Left forelimb (tissue), 1 donor: ENCODE results near the gene CEP89.
"Not testable (repeated sequence)": the region's sequence is repeated elsewhere in the genome, so short reads cannot be mapped to it uniquely, and the experiment has no call there.

Source experiments
- DNase-seq: peaks from one replicate; pipeline ENCODE4 v3.0.0-alpha.2; 2018; ENCODE audit warnings: low spot score

Gene CEP89

DNA sequence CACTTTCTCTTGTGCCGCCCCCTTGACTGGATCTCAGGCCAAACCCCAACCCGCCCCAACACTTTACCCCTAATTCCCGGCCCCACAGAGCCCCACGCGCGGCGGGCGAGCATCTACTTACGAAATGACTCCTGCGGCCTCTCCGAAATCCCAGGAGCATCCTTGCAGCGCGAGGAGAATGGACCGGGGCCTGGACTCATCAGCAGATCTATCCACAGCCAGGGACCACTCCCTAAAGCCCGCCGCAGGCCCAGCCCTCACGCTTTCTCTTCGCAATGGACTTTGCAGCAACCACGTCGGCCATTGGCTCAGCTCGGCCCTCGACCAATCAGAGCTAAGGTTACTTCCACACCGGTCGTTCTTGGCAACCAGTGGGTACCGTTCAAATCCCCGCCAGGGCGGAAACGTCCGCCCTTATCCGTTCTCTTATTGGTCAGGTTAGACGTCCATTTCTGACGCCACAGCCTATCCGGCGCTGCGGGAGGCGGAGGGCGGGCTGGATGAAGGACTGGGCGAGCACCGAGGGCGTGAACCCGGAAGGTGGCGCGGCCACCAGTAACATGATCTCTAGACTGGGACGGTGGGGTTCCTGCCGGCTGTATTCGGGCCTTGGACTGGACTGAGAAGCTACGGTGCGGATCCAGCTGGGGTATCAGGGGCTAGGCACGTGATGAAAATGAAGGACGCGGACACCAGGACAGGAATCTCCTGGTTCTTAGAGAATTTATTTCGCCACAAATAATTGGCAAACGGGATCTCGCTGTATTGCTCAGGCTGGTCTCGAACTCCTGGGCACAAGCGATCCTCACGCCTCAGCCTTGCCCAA, at the start of gene CEP89, which contains the start of gene FAAP24:
CEP89 (minus strand) TSS at position 244 of the 826 bp plus-strand sequence; CDS start at position 160, 84 bp downstream.
FAAP24 (plus strand) TSS at position 528 of the 826 bp plus-strand sequence. CDS start 955 bp downstream, outside the sequence.
- peak; percentile 99 for DNase-seq

- not testable (repeated sequence) for DNase-seq
Measured at GRCh38 chr19:33010891-33011290, 39.1 kb upstream of the CEP89 start.

GRCh38 chr19:33008738-33009137, 37.0 kb upstream of the CEP89 start:
- no peak for DNase-seq

- DNase-seq, result no peak
Measured at GRCh38 chr19:33005440-33005839, 33.7 kb upstream of the CEP89 start.

- DNase-seq, result not testable (repeated sequence)
Measured at GRCh38 chr19:33003424-33004024, 31.8 kb upstream of the CEP89 start.

DNA sequence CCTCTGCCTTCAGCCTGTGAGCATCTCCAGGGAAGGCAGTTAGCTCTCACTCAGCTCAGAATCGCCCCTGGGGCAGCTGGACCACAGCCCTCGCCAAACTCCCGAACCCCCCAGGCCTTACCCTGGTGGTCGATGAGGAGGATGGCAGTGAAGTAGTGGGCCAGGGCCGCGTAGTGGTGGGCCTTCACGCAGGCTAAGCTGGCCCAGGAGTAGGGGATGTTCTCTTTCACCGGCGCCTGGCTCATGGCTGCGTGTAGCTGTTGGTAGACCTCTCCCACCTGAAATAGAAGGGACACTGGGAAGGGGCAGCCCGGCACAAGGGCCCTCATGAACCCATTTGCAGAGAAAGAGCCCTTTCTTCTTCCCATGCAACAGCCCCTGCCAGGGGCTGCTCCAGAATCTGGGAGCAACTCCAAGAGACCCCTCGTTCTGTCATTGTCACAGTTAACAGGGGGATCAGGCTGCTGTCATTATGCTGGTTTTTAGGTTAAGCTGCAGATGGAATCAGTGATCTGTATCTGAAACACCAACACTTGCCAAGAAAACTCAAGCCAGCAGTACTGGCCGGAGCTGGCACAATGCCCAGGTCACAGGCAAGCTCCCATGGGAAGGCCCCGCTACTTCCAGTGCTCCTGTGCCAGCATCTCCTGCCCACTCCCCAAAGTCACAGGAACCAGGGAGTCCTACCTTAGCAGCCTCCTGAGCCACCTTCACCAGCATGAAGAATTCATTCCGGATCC, 30.5 kb upstream of the CEP89 start:
- not testable (repeated sequence) for DNase-seq

DNA sequence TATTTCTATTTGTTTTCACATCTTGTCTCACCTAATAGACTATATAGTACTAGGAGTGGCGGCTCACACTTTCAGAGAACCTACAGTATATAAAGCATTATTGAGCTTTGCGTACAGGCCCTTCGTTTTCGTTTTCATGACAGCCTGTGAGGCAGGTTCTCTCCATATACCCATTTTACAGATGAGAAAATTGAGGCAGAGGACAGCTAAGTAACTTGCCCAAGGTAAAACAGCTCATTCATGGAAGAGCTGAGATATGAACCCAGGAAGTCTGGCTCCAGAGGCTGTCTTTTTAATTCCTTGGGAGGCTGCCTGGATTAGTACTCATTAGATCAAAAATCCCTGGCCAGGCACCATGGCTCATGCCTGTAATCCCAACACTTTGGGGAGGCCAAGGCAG, 29.2 kb upstream of the CEP89 start:
- no peak for DNase-seq

DNA sequence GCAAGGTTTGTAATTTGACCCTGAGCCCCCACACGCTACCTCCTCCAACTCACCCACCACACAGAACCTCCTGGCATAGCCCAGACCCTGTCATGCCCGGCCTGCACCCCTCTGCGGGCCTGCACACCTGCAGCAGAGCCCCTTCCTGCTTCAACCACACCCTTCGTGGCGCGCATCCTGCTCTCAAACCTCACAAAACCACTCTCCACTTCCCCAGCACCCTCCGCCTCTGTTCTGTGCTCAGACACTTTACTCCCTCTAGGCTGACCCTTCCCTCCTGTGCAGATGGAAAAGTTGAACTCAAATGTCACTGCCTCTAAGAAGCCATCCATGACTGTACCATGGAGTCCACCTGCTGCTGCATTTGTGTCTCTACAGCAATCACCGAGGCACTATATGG, 28.8 kb upstream of the CEP89 start:
- DNase-seq, result no peak

- DNase-seq, result no peak
Measured at GRCh38 chr19:32998722-32999121, 27.0 kb upstream of the CEP89 start.

DNA sequence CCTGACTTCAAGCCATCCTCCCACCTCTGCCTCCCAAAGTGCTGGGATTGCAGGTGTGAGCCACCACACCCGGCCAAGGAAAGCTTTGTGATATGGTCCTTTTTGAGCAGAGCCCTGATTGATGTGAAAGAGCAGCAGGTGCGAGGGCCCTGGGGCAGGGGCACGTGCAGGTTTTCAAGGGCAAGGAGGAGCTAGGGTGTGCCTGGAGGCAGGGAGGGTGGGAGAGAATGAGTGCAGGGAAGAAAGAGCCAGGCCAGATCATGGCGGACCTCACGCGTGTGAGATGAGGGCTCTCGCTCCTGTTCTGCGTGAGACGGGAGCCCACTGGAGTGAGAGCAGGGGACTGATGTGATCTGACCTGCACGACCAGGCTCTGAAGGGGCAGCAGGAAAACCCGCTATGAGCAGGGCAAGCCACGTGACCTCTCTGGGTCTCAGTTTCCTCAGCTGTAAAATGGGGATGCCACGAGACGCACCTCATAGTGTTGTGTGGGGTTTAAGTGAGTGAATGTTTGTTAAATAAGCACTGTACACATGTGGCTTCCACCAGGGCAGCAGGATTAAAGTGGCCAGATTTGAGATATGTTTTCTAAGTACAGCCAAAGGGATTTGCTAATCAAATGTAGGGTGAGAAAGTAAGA, 26.1 kb upstream of the CEP89 start:
- DNase-seq, result no peak

DNA sequence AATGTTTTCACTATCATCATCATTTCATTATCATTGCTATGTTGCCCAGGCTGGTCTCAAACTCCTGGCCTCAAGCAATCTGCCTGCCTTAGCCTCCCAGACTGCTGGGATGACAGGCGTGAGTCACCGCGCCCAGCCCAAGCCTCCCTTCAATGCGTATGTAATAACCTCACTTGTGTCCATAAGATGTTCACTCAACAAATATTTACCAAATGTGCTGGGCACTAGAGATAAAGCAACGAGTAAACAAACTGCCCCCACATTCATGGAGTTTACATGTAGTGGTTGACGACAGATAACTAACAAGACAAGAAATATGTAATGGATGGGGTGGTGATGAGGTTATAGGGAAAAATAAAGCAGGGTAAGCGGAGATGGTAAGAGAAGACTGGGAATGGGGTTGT, 25.3 kb upstream of the CEP89 start:
- DNase-seq, result not testable (repeated sequence)

- DNase-seq, result not testable (repeated sequence)
Measured at GRCh38 chr19:32995966-32996365, 24.2 kb upstream of the CEP89 start.

- DNase-seq, result no peak
Measured at GRCh38 chr19:32988724-32989123, 17.0 kb upstream of the CEP89 start.

DNA sequence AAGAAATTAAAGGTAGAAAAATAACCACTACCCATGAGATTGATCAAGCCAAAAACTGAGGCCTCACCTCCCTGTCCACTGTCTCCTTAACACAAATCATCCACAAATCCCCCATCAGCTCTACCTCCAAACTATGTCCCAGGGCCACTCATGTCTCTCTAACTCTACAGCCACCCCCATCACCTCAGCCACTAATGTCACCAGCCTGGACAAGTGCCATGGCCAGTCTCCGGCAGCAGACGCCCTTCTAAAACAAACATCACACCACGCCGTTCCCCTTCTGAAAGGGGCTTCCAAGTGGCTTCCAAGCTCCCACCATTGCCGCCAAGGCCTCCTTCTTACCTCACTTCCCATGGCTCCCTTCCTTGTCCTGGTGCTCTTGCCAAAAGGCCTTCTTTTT, 16.5 kb upstream of the CEP89 start:
- DNase-seq, result not testable (repeated sequence)

- DNase-seq, result not testable (repeated sequence)
Measured at GRCh38 chr19:32982488-32982887, 10.7 kb upstream of the CEP89 start.

DNA sequence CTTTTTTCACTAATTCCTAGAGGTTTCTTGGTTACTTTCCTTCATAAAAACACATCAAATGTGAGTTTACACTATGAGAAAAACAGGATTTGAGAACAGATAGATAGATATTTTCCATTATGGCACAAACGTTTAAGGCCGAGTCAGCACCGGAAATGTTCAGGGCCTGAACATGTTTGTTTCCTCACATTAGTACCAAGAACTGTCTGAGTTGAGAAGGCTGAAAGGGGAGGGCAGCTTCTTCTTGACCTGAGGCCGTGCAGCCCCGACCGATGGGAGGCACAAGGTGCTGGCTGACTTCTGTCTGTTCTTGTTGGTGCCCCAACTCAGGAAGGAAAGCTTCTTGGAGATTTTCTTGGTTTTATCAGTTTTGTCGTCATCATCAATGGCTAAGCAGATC, 8.0 kb upstream of the CEP89 start:
- DNase-seq, result not testable (repeated sequence)

GRCh38 chr19:32977813-32978212, 6.1 kb upstream of the CEP89 start:
- DNase-seq, result not testable (repeated sequence)

GRCh38 chr19:32977280-32977679, 5.5 kb upstream of the CEP89 start:
- DNase-seq, result no peak

GRCh38 chr19:32976223-32976805, 4.6 kb upstream of the CEP89 start:
- DNase-seq, result no peak

DNA sequence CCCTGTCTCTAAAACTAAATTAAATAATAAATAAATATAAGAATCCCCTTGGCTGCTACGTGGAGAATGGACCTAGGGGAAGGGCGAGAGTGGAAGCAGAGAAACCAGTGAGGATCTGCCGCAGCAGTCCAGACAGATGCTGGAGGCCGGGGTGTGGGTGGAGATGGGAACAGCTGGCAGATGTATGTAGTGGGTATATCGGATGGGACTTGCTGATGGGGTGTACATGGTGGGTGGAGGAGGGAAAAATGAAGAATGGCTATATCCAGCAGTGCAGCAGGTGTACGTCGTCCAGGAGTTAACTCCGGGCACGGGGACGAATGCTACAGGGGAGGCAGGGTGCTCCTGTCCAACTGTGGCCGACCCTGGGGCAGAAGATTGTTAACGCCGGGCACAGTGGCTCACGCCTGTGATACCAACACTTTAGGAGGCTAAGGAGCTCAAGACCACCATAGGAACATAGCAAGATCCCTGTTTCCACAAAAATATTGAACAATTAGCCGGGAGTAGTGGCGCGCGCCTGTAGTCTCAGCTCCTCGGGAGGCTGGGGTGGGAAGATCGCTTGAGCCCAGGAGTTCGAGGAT, 654 bp downstream of the CEP89 start:
- no peak for DNase-seq

DNA sequence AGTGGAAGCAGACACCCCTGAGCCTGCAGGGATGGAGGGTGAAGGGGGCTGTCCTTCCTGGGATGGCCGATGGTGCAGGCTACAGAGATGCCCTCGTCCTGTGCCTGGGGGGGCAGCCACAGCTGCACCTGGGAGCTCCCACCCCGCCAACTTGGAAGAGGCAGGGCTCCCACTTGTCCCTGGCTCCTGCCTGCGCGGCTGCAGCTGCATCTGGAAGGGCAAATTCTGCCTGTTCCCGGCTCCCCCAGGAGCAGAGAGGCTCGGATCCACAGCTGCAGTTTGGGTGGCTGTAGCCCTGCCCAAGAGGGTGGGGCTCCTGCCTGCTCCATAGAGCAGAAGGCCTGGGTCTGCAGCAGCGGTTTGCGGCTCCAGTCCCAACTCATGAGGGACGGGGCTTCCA, 2.2 kb downstream of the CEP89 start:
- no peak for DNase-seq
